ENCODE measurements around the gene MAP3K14.

MAP3K14 gene

GRCh38 chr17:45222289-45222995, 94.4 kb downstream of the MAP3K14 start:
- DNase-seq (ENCODE audit: low read depth): no peak

GRCh38 chr17:45222014-45222288, 94.9 kb downstream of the MAP3K14 start:
- no peak for DNase-seq (ENCODE audit: low read depth)

DNA sequence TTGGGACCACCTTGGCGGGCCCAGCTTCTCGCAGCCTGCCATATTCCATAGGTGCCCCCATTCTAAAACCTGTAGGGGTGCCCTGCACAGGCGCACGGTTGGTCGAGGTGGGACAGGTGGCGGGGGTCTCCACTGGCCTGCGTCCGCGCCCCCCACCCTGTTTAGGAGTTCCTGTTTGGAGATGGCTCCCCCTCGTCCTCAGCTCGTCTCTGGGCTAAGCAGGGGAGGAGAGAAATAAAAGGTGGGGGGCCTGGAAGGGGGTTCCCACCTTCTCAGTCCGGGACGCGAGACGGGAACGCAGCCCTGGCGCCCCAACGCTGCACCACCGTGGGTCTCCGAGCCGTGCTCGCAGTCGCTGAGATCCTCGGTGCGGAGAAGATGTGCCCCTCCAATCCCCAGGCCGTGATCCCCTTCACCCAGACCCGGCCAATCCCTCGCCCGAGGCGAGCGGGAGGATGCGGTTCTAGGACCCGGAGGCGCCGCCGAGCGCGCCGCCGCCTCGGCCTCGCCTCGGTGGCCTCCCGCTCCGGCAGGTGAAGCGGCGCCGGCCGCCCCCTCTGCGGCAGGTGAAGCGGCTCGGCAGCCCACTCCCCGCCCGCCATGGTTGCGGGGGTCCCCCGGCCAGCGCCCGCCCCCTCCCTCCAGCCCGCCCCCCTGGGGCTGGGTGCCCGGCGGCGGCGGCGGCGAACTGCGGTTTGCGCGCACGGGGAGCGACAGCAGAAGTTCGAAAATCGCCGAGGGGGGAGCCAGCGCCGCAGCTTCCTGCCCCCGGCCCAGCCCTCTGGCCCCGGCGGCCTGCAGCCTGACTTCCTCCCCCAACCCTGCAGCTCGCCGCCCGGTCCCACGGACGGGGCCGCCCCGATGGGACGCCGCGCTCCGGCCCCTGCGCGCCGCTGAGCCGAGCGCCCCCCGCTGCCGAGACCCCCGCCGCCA, 95.5 kb downstream of the MAP3K14 start, which contains the start of gene FMNL1:
Gene FMNL1, plus strand, starts transcription at position 805 of the 933 bp plus-strand sequence. CDS start 240 bp downstream, outside the sequence.
- no peak for DNase-seq (ENCODE audit: low read depth)

DNA sequence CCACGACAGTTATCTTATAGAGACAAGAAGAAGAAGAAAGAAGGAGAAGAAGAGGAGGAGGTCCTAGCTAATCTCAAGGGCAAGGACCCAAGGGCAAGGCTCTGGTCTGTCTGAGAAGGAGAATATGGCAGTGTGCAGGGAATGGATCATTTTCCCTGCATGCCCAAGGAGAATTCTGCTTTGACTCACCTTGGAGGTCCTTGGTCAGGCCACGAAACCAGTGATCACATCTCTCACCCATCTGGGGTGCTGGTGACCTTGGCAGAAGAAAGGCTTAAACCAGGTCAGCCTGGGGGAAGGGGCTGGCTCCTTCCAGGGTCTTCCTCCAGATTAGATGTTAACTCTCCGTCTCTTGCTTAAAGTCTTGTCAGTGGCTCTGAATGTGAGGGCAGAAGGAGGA, 96.7 kb downstream of the MAP3K14 start:
- no peak for DNase-seq (ENCODE audit: low read depth)

GRCh38 chr17:45218895-45219661, 97.7 kb downstream of the MAP3K14 start:
- no peak for DNase-seq (ENCODE audit: low read depth)

Measured in HS-27A (cell line).